Daoy (cell line): ENCODE measurements around the gene PACSIN3. TPM values are rescaled to one million over a fixed set of nuclear protein-coding genes. Genes with fewer than 3 reads are reported as not detected.
"Not testable (repeated sequence)": the region's sequence is repeated elsewhere in the genome, so short reads cannot be mapped to it uniquely, and the experiment has no call there.

ENCODE experiments used
- DNase-seq: peaks from one replicate; pipeline ENCODE4 v3.0.0-alpha.2; 2015; ENCODE audit warnings: low read depth
- total RNA-seq: library from RNA; depleted of rRNA; stranded (reverse); fragments of >200 nt; shearing (Covaris generic); gene quantifications from 2 replicates; pipeline ENCODE4 v1.2.3, GENCODE V29; 2014; rRNA removed

PACSIN3 gene
- total RNA-seq, result 32.5 and 38.2 TPM in 2 replicates

DNA sequence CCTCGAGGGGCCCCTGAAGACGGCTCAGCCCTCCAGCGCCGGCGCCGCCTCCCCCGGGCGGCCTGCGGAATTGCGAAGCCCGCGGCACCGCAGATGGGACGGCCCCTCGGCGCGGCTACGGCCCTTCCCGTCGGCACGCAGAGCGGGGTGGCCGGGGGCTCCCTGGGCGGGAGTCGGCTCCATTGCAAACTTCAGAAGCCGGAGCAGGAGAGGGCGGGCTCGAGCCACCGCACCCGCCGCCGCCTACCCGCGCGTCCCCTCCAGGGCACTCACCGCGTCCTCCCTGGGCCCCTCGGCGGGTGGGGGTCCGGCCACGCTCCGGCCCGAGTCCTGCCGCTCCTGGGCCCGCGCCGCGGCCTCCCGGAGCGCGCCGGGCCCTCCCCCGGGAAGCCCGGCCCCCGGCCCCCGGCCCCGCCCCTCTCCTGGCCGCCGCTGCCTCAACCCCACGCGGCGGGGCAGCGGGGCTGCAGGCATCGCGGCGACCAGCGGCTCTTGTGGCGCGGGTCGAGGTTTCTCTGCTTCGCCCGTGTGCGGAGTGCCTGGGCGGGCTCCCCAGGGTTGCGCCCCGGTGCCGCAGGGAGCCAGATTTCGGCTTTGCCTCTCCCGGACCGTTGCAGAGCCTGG, at the start of gene PACSIN3:
TSS of gene PACSIN3 (minus strand) at position 359 of the 624 bp plus-strand sequence. CDS start 3,707 bp downstream, outside the sequence.
- peak; percentile 66 for DNase-seq

DNA sequence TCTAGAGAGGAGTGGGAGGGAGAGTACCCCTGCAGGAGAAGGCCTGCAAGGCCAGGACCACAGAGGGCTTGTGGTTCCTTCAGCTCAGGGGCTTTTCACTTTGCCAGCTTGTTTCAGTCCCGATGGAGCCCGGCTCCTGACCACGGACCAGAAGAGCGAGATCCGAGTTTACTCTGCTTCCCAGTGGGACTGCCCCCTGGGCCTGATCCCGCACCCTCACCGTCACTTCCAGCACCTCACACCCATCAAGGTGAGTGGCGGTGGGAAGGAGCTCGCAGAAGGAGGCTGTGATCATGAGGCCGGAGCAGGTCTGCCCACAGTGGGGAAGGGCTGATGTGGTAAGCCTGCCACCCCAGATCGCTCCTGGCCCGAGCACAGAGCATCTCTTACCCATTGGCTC, 48.9 kb upstream of the PACSIN3 start:
- no peak for DNase-seq

DNA sequence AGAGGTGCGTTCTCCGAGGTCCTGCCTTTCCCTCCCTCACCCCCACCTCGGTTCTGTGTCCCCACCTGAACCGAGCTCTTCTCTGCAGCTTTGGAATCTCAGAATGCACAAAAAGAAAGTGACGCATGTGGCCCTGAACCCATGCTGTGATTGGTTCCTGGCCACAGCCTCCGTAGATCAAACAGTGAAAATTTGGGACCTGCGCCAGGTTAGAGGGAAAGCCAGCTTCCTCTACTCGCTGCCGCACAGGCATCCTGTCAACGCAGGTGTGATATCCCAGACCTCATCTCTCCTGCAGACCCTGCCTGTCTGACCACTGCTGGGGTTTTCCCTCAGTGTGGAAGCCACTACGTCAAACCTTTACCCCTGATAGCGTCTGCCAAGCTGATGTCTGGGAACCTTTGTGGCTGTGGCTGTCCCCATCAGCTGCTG, 48.5 kb upstream of the PACSIN3 start:
- peak; percentile 50 for DNase-seq

DNA sequence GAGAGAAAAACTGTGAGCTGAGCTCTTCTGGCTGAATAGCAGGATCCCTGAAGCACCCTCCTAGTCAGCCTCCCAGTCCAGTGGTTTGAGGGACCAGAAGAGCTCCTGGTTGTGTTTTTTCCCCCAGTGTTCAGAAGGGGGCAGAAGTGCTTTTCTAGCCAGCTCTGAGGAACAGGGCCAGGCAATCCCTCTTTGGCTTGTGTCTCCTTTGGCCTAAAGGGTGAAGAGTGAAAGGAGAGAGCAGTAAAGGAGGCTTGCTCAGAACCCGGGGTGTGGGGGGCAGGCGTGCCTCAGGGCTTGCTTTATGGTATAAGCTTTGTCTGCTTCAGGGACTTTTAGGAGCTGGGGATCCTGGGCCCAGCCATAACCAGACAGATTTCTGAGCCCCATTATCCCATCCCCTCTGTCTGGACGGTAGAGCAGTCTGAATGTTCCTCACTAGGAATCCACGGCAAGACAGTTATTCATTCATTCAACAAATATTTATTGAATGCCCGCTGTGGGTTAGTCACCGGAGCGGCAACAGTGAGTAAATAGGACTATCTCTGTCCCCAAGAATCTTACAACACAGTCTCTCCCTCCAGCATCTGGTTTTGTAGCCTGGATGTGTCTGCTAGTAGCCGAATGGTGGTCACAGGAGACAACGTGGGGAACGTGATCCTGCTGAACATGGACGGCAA, 47.9 kb upstream of the PACSIN3 start:
- DNase-seq, result peak; percentile 53

DNA sequence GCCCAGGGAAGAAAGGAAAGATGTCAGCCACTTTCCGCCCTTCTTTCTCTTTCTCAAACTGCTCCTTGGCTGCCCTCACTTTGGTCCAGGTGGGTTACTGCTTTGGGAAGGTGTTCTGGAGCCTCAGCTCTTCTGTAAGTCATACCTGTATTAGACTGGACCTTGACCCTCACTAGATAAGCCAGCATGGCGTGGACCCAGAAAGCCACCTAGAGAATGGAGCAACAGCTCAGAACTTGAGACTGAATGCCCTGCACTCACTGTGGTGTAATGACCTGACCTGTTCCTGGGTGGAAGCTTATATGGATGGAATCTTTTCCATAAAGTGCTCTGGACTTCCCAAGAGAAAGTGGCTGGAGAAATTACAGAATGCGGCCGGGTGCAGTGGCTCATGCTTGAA, 46.8 kb upstream of the PACSIN3 start:
- DNase-seq, result no peak

DNA sequence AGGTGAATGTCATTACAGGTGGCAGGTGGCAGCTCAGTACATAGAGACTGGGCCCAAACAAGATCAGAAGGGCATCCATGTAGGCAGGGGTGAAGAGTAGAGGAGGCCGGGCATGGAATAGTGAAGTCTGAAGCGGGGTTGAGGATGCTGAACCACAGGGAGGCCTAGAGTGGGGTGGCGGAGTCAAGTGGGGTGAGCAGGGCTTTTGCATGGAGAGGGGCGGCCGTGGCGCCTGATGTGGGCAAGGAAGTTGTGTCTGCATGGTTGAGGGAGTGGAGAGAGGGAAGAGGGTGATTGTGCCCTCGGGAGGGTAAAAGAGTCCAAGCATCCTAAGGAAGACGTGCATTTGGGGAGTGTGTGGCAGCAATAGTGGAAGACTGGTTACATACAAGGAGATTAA, 42.9 kb upstream of the PACSIN3 start:
- no peak for DNase-seq

DNA sequence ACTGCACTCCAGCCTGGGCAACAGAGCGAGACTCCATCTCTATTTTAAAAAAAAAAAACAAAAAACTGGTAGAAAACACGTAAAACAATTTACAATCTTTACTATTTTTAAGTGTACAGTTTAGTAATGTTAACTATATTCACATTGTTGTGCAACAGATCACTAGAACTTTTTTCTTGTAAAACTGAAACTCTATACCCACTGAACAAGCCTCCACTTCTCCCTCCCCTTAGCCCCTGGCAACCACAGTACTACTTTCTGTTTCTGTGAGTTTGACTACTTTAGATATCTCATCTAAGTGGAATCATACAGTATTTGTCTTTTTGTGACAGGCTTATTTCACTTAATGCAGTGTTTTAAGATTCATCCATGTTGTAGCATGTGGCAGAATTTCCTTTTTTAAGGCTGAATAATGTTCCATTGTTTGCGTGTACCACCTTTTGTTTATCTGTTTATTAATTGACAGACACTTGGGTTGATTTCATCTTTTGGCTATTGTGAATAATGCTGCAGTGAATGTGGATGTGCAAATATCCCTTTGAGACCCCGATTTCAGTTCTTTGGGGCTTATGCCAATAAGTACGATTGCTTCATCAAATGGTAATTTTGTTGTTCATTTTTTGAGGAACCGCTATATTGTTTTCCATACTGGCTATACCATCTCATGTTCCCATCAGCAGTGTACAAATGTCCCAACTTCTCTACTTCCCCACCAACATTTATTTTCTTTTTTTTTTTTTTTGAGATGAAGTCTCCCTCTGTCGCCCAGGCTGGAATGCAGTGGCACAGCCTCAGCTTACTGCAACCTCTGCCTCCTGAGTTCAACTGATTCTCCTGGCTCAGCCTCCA, 39.5 kb upstream of the PACSIN3 start:
- DNase-seq, result no peak

DNA sequence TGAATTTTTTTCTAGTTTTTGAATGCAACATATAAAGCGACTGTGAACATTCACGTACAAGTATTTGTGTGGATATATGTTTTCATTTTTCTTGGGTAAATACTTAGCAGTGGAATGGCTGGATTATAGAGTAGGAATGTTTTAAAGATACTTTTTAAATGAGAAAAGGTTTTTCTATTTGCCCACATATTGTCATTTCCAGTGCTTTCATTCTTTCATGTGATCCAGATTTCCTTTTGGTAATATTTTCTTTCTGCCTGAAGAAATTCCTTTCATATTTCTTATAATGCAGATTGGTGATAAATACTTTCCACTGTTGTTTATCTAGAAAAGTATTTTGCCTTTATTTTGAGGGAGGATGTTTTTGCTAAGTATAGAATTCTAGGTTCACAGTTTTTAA, 36.5 kb upstream of the PACSIN3 start:
- DNase-seq, result no peak

DNA sequence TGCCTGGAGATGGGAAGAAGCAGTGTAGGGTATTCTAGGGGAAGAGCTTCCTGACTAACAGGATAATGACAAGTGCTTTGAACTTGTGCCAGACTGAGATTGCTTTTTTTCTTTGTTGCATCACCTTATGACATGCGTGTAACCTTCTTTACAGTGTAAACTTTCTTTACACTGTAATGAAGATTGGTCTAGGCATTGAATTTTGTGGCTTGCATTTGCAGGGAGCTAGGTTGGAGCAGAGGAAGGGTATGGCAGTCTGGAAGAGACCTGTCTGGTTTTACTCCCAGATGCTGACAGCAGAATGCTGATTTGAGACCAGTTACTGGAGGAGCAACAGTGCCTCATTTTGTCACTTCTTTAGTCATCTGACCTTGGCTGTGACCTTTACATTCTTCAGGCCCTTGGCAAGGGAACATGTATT, 34.2 kb upstream of the PACSIN3 start:
- DNase-seq, result peak; percentile 36

DNA sequence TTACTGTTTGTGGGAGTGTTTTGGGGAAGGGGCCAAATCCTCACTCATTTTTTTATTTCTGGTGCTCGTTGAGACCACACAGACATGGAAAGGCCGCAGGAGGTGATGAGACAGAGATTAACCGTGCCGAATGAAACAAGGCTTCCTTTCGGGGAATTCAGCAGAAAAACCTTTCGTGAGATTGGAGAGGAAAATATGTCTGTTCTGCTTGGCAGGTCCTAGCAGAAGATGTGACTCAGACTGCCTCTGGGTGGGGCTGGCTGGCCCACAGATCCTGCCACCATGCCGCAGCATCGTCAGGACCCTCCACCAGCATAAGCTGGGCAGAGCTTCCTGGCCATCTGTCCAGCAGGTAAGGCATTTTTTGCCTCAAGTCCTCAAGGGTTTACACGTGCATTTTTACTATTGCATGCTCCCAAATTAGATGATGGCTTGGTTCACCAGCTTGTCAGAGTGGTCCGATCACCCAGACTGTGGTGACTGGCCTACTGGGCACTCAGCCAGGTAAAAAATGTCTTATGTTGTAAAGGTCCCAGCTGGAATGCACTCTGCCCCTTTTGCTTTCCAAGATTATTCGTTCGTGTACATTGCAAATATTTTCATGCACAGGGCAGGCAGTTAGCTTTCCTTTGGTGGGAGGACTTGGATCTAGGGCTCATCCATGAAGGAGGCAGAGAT, 30.0 kb upstream of the PACSIN3 start:
- DNase-seq, result peak; percentile 88

DNA sequence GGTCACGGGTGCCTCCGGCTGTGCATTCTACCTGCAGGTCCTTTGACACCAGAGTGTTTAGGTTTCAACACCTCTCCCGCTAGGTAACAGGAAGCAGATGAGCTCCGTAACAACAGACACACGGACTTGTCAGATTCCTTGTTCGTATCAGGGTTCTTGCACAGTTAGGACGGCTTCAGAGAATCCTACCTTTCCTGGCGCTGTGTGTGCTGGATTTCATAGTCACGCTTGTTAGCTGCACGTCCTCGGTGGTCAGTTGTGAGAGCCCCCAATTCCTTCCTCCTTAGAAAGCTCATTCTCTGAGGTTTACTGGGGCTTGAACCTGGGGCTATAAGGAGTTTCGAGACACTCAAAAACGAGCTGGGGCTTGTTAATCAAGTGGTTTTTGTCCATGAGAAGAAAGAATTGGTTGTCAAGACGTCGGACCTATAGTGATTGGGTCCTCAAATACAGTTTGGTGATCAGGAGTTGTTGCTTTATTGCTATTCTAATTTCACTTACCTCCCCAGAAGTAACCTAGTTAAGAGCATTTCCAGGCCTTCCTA, 29.2 kb upstream of the PACSIN3 start:
- no peak for DNase-seq

DNA sequence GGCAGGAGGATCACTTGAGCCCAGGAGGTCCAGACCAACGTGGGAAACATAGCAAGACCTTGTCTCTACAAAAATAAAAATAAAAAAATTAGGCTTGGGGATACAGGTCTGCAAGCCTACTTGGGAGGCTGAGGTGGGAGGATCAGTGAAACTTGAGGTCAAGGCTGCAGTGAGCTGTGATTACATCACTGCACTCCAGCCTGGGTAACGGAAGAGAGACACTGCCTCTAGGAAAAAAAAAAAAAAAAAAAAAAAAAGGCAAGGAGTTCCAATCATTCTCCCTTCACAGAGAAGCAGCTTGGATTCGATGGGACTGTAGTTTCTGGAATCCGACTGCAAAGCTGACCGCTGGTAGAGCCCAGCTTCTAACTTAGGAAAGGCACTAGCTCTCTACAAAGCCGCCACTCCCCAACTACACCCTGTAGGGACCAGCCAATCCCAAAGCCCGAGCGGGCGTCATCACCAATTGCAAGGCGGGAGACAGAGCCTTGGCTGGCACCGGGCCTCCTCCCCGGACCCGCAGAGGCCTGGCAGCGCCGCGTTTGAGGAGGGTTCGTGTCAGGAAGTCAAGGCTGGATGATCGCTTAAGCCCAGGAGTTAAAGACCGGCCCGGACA, 27.8 kb upstream of the PACSIN3 start:
- peak; percentile 93 for DNase-seq

DNA sequence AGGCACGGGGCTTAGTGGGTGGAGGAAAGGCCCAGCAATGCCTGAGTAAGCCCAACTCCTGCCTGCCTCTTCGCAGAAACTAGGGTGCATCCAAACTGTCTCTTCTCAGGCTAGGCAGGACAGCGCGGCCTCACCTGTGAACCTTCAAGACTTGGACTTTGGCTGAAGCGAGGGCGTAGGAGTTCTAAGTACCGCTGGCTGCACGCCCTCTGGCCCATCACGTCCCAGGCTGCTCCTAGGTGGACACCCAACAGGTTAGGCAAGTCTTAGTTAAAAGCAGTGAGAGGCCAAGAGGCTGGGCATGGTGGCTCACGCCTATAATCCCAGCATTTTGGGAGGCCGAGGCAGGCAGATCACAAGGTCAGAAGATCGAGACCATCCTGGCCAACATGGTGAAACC, 26.7 kb upstream of the PACSIN3 start:
- DNase-seq, result no peak

DNA sequence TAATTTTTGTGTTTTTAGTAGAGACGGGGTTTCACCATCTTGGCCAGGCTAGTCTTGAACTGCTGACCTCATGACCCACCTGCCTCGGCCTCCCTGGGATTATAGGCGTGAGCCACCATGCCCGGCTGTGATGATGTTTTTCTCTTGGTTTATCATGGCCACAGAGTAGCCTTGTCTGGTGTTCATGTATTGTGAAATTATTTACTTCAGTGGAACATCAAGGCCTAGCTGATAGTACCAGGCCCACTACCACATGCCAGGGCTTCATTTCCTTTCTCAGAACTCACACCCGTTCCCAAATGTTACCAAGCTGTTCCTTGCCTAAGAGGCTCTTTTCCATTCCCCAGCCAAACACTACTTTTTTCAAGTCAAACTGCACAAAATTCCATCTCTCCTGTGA, 22.4 kb upstream of the PACSIN3 start:
- no peak for DNase-seq

DNA sequence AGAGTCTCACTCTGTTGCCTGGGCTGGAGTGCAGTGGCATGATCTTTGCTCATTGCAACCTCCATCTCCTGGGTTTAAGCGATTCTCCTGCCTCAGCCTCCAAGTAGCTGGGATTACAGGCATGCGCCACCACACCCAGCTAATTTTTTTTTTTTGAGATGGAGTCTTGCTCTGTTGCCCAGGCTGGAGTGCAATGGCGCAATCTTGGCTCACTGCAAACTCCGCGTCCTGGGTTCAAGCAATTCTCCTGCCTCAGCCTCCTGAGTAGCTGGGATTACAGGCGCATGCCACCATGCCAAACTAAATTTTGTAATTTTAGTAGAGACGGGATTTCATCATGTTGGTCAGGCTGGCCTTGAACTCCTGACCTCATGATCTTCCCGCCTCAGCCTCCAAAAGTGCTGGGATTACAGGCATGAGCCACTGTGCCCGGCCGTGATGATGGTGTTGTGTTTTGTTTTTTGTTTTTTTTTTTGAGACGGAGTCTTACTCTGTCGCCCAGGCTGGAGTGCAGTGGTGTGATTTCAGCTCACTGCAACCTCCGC, 21.8 kb upstream of the PACSIN3 start:
- not testable (repeated sequence) for DNase-seq

DNA sequence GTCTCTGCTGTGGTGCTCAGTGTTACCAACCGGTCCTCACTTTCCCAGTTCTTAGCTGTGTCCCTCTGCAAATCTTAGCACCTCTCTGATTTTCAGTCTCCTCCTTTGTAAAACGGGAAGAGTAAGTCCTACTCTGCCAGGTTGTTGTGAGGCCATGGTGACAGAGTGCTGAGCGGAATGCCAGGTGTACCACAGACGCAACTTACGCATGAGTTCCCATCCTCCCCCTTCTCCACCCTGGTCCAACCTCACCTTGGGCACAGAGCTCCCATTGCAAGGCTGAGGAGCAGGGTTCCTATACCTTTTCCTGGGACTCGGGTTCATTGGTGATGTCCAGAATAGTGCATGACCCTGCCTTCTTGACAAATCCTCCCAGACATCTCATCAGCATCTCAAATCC, 21.2 kb upstream of the PACSIN3 start:
- no peak for DNase-seq

DNA sequence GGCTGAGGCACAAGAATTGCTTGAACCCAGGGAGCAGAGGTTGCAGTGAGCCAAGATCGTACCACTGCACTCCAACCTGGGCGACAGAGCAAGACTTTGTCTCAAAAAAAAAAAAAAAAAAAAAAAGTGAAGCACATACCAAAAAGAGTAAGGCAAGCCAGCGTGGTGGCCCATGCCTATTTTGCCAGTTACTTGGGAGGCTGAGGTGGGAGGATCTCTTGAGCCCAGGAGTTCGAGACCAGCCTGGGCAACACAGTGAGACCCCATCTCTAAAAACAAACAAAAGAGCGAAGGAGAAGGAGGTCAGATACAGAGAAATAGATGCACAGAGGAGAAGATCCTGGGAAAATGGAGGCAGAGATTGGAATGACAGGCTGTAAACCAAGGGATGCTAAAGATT, 20.3 kb upstream of the PACSIN3 start:
- not testable (repeated sequence) for DNase-seq

DNA sequence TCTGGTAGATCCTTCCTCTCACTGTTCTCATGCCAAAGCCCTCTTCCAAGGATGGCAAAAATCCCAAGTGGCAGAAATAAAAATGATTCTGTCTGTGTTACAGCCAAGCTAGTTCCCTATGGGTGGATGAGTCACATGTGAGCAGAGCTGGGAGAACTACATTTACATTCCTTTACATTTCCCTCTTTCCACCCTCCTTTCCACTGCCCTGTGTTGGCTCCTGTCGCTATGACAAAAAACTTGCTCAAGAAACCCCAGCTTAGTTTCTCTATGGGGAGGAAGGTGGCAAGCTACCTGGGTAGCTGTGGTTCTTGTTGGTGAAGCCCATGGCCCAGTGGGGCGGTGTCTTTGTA, 18.4 kb upstream of the PACSIN3 start:
- DNase-seq, result peak; percentile 65

DNA sequence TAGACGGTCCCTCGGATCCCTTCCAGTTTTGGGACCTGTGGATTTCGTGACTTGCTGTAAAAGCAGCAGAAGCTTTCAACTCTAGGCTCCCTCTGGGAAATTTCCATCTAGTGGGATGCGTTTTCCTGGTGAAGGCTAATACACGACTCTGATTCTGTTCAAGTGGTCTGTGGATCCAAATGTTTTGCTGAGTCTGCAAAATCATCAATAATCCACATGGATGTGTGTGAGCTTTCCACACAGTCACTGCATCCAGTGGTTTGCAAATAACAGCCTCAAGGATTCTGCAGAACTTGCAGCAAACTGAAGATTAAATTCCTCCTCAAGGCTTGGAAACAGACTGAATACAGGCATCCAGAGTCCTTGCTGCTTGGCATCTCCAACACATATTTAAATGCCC, 16.3 kb upstream of the PACSIN3 start:
- DNase-seq, result no peak

DNA sequence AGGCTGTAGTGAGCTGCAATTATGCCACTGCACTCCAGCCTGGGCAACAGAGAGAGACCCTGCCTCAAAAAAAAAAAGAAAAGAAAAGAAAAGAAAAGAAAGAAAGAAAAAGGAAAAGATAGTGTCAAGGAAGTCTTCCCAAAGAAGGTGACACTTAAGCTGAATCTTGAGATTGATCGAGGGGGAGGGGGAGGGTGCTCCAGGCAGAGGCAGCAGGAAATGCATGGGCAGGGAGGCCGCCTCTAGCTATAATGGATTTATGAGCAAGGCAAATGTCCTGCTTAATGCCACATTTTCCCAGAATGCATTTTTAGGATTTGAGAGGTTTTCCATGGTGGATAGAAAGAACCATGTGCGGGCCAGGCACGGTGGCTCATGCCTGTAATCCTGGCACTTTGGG, 14.8 kb upstream of the PACSIN3 start:
- DNase-seq, result no peak

DNA sequence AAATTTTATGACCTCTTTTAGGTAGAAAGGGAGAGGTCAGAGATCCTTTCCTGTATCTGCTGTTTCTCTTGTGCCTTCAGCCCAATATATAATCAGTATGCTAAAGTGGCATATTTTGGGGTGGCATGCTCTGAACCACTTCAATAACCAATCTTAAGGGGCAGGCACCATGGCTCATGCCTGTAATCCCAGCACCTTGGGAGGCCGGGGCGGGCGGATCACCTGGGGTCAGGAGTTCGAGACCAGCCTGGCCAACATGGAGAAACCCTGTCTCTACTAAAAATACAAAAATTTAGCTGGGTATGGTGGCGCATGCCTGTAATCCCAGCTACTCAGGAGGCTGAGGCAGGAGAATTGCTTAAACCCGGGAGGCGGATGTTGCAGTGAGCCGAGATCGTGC, 11.9 kb upstream of the PACSIN3 start:
- not testable (repeated sequence) for DNase-seq
